HG03108 (cell line): ENCODE data around the gene TRAF1.

ENCODE experiments used
- ATAC-seq: cut with Tn5 transposase; IDR thresholded peaks from one replicate; pipeline ENCODE4 v1.9.1; 2021; ENCODE audit warnings: moderate library complexity; ENCODE audit not compliant: unreplicated experiment

TRAF1 gene

DNA sequence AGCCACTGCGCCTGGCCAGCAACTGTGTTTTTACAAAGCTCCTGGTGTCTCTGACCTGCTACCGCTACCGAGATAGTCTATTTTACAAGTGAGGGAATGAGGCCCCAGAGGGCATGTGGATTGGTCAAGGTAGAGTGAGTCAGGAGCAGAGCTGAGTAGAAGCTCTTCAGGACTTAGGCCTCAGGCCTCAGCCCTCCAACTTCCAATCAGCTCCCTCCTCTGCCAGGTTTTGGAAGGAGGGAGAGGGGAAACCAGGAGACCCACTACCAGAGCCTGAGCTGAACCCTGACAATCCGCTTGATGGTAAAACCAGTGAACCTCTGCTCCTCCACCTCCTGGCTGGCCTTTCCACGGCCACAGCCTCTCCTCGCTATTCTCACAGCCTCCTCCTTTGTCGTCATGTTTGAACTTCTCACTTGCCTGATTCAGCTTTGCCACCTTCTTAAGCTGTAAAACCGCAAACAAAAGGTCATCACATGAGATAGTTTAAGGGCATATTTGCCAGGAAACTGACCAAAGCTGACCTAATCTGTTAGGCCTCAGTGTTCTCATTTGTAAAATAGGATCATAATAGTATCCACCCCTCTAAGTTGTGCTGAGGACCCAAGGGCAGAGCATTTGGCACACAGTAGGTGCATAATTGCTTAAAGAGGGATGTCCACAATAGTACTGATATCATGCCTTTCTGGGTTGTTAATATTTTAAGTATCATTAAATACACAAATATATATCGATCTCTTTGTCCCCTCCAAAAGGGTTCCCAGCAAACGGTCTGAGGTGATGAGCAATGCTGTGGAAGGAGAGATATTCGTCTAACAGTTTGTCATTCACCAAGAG is 1.7 kb downstream of the TRAF1 start:
- ATAC-seq: no peak

DNA sequence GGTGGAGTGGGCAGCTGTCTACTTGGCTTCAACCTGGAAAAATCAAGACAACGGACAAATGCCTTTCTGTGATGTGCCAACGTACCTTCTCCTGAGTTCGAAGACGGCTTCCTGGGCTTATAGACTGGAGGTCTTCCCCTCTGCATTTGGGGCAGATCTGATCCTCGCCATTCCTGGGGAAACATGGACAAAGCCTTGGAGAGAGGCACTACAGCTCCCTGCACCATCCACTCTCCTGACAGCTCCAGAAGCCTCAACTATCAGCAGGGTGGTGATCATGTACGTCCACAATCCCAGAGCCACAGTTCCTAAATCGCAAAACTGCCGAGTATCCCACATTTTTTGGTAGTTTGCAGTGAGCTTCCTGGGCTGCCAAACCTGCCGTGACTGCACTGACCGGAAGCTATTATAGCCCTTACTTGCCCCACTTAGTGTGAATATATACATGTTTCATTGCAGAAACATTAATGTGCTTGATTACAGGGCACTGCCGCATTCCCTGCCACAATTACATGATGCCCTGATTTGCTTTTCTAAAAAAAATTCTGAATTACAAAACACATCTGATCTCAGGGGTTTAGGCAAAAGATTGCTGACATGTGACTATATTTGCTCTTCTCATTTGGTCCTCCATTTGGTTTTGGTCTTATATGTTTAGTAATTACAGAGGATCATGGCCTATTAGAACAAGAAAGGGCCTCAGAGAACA is 2.8 kb downstream of the TRAF1 start:
- ATAC-seq: no peak

DNA sequence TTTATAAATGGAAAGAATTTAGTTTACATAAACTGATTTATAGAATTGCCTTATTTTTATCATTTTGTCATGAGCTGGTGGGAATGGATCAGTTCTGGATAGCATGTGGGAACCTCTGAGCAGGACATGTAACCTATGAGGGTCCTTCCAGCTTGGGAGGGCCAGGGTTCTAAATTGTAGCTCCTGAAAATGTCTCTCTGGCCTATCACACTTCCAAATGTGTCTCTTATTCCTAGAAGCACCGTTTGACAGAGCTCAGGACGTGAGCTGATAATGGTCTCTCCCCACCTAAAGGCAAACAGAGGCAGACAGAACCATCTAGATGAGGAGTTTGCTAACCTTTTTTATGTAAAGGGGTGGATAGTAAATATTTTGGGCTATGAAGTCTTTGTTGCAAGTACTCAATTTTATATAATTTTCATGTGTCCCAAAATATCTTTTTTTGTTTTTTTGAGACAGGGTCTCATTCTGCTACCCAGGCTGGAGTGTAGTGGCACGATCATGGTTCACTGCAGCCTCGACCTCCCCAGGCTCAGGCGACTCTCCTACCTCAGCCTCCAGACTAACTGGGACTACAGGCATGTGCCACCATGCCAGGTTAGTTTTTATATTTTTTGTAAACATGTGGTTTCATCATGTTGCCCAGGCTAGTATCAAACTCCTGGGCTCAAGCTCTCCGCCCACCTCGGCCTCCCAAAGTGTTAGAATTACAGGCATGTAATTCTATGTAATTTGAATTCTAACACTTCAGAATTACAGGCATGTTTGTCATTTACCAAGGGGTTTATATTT is 4.0 kb downstream of the TRAF1 start:
- ATAC-seq: no peak

GRCh38 chr9:120921661-120922181 is 4.9 kb downstream of the TRAF1 start:
- no peak for ATAC-seq

GRCh38 chr9:120920806-120921178 is 5.8 kb downstream of the TRAF1 start:
- ATAC-seq: no peak

GRCh38 chr9:120919843-120920805 is 6.5 kb downstream of the TRAF1 start:
- no peak for ATAC-seq

- no peak for ATAC-seq
These were observed 7.4 kb downstream of the TRAF1 start for GRCh38 chr9:120918931-120919842.

- no peak for ATAC-seq
These were observed 8.4 kb downstream of the TRAF1 start for GRCh38 chr9:120917929-120918762.

DNA sequence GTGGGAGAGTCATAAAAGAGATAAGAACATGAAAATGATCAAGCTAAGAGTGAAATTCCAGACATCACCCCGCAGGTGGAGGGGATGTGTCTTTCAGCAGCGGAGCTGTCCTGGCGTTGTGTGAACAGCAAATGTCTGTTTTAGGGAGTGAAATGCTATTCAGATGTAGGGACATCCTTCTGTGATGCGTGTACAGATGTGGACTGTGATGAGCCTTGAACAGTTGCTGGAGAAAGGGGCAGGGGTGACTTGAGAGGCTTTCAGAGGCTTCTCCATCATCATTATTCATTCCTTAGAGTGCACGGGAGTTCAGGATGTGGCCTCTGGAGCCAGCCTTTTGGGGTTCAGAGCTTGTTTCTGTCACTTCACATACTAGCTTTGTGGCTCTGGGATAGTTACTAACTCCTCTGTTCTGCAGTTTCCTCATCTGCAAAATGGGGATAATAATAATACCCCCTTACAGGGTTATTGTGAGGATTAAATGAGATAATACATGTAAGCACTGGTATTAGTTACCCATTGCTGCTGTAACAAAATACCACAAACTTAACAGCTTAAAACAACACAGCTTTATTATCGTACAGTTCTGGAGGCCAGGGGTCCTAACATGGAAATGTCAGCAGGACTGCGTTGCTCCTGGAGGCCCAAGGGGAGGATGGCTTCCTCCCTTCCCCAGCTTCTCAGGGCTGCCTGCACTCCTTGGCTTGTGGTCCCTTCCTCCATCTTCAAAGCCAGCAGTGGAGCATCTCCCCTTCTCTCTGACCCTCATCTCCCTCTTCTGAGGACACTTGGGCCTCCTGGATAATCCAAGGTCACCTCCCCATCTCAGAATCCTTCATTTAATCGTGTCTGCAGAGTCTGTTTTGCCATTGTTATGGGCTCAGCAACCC is 9.4 kb downstream of the TRAF1 start:
- no peak for ATAC-seq

- no peak for ATAC-seq
These were observed 10.0 kb downstream of the TRAF1 start for GRCh38 chr9:120916588-120916987.

- no peak for ATAC-seq
These were observed 10.6 kb downstream of the TRAF1 start for GRCh38 chr9:120915854-120916470.

DNA sequence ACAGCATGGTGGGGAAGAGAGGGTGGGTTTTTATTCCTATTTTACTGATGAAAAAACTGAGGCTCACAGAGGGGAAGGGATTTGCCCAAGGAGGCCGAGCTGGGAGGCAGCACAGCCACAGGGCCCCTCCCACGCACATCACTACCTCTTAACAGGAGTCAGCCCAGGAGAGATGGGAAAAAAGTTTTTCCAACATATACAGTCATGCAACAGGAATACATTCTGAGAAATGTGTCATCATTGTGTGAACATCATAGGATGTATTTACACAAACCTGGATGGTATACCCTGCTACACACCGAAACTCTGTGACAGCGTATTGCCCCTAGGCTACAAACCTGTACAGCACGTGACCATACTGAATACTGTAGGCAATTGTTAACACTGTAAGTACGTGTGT is 11.6 kb downstream of the TRAF1 start:
- no peak for ATAC-seq

GRCh38 chr9:120914396-120914795 is 12.2 kb downstream of the TRAF1 start:
- no peak for ATAC-seq

GRCh38 chr9:120913647-120914264 is 12.8 kb downstream of the TRAF1 start:
- no peak for ATAC-seq

GRCh38 chr9:120912958-120913646 is 13.5 kb downstream of the TRAF1 start:
- no peak for ATAC-seq

DNA sequence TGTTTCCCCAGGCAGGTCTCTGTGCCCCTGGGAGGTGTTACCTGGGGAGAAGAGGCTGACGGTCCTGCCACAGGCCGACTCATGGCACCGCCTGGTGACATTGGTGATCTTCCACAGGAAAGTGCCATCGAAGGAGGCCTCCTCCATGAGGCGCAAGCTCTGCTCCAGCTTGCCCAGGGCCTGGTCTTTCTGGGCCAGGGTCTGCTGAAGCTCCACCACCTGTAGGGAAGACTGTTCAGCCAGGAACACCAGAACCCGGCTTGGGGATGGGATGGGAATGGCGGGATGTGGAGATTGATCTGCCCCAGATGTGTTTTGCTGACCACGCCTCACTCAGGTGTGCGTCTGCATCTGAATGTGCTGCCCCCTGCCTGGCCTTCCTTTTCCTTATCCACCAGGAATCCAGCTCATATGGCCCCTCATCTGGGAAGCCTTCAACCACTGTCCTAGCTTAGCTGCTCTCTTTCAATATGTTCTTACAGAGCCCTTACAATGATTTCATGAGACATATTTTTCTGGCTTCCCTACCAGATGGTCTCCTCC is 15.2 kb downstream of the TRAF1 start:
- ATAC-seq: no peak
